ENCODE measurements around the gene SMC5.

The SMC5 gene

DNA sequence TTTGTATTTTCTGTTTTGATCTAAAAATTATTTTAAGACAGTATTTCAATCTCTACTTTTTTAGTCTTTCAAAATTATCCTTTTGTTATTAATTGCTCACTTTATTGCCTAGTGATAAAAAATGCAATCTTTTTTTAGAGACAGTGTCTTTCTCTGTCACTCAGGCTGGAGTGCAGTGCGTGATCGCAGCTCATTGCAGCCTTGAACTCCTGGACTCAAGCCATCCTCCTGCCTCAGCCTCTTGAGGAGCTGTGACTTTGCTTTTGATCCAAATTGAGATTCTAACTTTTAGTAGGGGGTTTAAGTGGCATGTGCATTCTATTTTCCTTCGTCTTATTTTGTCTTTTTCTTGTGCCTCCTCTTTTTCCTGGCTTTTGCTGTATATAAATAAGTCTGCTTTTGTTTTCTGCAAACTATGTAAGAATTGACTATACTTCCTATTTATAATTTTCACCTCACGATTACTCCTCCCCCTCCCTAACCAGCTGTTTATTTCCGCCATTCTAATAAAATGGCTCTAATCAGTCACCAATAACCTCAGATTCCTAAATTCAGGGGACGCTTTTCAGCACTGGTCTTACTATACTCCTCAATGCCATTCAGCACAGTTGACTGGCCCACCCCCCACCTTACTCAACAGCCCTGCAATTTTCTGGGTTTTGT lies 123.4 kb downstream of the SMC5 start:
- TF ChIP-seq ZNF70 (CRISPR knock-in tag; IDR thresholded peaks at IDR 0.05) = no peak
- TF ChIP-seq RARB (CRISPR knock-in tag; IDR thresholded peaks at IDR 0.05) = no peak
- TF ChIP-seq TOX (CRISPR knock-in tag; IDR thresholded peaks at IDR 0.05; ENCODE audit: borderline replicate concordance) = no peak
- no peak for TF ChIP-seq CREB5 (CRISPR knock-in tag; IDR thresholded peaks at IDR 0.05; ENCODE audit: low read depth)
- no peak for TF ChIP-seq OSR1 (CRISPR knock-in tag; IDR thresholded peaks at IDR 0.05)
- no peak for TF ChIP-seq ARNTL (CRISPR knock-in tag; IDR thresholded peaks at IDR 0.05; ENCODE audit: borderline replicate concordance, low read depth)
- no peak for TF ChIP-seq ZNF8 (CRISPR knock-in tag; IDR thresholded peaks at IDR 0.05)
- TF ChIP-seq TCF4 (CRISPR knock-in tag; IDR thresholded peaks at IDR 0.05; ENCODE audit: borderline replicate concordance) = no peak
- TF ChIP-seq GLIS3 (CRISPR knock-in tag; IDR thresholded peaks at IDR 0.05) = no peak
- no peak for TF ChIP-seq ESRRG (CRISPR knock-in tag; IDR thresholded peaks at IDR 0.05)
- no peak for TF ChIP-seq PPARA (CRISPR knock-in tag; IDR thresholded peaks at IDR 0.05; ENCODE audit: borderline replicate concordance)
- ATAC-seq = no peak

DNA sequence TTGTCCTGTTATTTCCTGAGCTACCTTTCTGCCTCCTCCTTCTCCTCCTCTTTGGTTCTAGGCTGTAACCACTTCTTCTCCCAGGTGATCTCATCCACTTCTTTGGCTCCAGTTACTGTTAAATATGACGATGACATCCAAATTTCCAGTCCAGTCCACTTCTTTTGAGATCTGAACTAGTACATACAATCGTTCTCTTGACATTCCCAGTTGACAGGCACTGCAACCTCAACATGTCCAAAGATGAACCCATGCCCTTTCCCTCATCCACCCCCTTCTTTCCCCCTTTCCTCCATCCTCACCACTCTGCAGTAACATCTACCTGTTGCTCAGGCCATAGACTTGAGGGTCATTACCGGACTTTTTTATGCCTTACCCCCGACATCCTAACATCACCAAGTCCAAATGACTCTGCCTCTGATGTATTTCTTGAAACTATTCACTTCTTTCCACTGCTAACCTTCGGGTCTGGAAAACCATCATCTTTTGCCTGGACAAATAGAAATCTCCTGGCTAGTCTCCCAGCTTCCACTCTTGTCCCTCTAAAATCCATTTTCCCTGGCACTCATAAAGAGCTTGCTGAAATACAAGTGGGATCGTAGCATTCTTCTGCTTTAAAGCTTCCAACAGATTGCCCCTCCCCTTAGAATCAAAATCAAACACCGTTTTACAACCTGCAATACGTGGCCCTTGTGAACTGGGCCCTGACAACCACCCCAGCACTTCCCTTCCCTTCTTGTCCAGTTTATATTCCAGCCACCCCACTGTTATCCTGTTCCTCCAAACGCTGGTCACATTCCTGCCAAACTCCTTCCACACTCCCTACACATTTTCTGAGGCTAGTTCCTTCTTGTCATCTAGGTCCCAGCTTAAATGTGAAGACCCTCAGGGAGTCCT lies 124.2 kb downstream of the SMC5 start:
- TF ChIP-seq OSR1 (CRISPR knock-in tag; IDR thresholded peaks at IDR 0.05) = no peak
- TF ChIP-seq, protein P1, sequence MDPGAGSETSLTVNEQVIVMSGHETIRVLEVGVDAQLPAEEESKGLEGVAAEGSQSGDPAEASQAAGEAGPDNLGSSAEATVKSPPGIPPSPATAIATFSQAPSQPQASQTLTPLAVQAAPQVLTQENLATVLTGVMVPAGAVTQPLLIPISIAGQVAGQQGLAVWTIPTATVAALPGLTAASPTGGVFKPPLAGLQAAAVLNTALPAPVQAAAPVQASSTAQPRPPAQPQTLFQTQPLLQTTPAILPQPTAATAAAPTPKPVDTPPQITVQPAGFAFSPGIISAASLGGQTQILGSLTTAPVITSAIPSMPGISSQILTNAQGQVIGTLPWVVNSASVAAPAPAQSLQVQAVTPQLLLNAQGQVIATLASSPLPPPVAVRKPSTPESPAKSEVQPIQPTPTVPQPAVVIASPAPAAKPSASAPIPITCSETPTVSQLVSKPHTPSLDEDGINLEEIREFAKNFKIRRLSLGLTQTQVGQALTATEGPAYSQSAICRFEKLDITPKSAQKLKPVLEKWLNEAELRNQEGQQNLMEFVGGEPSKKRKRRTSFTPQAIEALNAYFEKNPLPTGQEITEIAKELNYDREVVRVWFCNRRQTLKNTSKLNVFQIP (CRISPR knock-in tag; IDR thresholded peaks at IDR 0.05; ENCODE audit: borderline replicate concordance, low read depth) = no peak
- no peak for ATAC-seq

GRCh38 chr9:70385426-70385825 lies 126.6 kb downstream of the SMC5 start:
- TF ChIP-seq ESRRG (CRISPR knock-in tag; IDR thresholded peaks at IDR 0.05) = no peak
- no peak for TF ChIP-seq PATZ1 (CRISPR knock-in tag; IDR thresholded peaks at IDR 0.05; ENCODE audit: borderline replicate concordance)
- no peak for TF ChIP-seq RARB (CRISPR knock-in tag; IDR thresholded peaks at IDR 0.05)
- TF ChIP-seq, protein P2, sequence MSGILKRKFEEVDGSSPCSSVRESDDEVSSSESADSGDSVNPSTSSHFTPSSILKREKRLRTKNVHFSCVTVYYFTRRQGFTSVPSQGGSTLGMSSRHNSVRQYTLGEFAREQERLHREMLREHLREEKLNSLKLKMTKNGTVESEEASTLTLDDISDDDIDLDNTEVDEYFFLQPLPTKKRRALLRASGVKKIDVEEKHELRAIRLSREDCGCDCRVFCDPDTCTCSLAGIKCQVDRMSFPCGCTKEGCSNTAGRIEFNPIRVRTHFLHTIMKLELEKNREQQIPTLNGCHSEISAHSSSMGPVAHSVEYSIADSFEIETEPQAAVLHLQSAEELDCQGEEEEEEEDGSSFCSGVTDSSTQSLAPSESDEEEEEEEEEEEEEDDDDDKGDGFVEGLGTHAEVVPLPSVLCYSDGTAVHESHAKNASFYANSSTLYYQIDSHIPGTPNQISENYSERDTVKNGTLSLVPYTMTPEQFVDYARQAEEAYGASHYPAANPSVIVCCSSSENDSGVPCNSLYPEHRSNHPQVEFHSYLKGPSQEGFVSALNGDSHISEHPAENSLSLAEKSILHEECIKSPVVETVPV (CRISPR knock-in tag; IDR thresholded peaks at IDR 0.05) = no peak
- TF ChIP-seq ZFP3 (CRISPR knock-in tag; IDR thresholded peaks at IDR 0.05) = no peak
- no peak for TF ChIP-seq ZNF565 (CRISPR knock-in tag; conservative IDR thresholded peaks at IDR 0.05; ENCODE audit: low read depth)
- no peak for TF ChIP-seq CSDC2 (CRISPR knock-in tag; IDR thresholded peaks at IDR 0.05)
- no peak for TF ChIP-seq GLIS3 (CRISPR knock-in tag; IDR thresholded peaks at IDR 0.05)
- no peak for TF ChIP-seq TCF4 (CRISPR knock-in tag; IDR thresholded peaks at IDR 0.05; ENCODE audit: borderline replicate concordance)
- TF ChIP-seq ISL1 (CRISPR knock-in tag; IDR thresholded peaks at IDR 0.05) = no peak
- TF ChIP-seq ZC3H10 (CRISPR knock-in tag; IDR thresholded peaks at IDR 0.05) = no peak
- TF ChIP-seq, protein P3, sequence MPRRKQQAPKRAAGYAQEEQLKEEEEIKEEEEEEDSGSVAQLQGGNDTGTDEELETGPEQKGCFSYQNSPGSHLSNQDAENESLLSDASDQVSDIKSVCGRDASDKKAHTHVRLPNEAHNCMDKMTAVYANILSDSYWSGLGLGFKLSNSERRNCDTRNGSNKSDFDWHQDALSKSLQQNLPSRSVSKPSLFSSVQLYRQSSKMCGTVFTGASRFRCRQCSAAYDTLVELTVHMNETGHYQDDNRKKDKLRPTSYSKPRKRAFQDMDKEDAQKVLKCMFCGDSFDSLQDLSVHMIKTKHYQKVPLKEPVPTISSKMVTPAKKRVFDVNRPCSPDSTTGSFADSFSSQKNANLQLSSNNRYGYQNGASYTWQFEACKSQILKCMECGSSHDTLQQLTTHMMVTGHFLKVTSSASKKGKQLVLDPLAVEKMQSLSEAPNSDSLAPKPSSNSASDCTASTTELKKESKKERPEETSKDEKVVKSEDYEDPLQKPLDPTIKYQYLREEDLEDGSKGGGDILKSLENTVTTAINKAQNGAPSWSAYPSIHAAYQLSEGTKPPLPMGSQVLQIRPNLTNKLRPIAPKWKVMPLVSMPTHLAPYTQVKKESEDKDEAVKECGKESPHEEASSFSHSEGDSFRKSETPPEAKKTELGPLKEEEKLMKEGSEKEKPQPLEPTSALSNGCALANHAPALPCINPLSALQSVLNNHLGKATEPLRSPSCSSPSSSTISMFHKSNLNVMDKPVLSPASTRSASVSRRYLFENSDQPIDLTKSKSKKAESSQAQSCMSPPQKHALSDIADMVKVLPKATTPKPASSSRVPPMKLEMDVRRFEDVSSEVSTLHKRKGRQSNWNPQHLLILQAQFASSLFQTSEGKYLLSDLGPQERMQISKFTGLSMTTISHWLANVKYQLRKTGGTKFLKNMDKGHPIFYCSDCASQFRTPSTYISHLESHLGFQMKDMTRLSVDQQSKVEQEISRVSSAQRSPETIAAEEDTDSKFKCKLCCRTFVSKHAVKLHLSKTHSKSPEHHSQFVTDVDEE (CRISPR knock-in tag; IDR thresholded peaks at IDR 0.05) = no peak
- no peak for TF ChIP-seq SNAI2 (CRISPR knock-in tag; IDR thresholded peaks at IDR 0.05)
- no peak for TF ChIP-seq OSR1 (CRISPR knock-in tag; IDR thresholded peaks at IDR 0.05)
- no peak for TF ChIP-seq TOX (CRISPR knock-in tag; IDR thresholded peaks at IDR 0.05; ENCODE audit: borderline replicate concordance)
- no peak for TF ChIP-seq CREB5 (CRISPR knock-in tag; IDR thresholded peaks at IDR 0.05; ENCODE audit: low read depth)
- no peak for TF ChIP-seq PPARA (CRISPR knock-in tag; IDR thresholded peaks at IDR 0.05; ENCODE audit: borderline replicate concordance)
- TF ChIP-seq ZNF70 (CRISPR knock-in tag; IDR thresholded peaks at IDR 0.05) = no peak
- no peak for TF ChIP-seq ARNTL (CRISPR knock-in tag; IDR thresholded peaks at IDR 0.05; ENCODE audit: borderline replicate concordance, low read depth)

More at GRCh38 chr9:70385426-70385825, 126.6 kb downstream of the SMC5 start:
- no peak for ATAC-seq

All from SK-N-SH treated with all-trans-retinoic acid at 6 μM for 48 hours (cell line).